Endothelial cell of umbilical vein (primary cell): ENCODE measurements around the gene MB21D2.

ENCODE experiments used
- CTCF ChIP-seq, 2 donors: IDR thresholded peaks; 1 replicate in 1 of 2; 2 replicates in 1 of 2; pipeline ENCODE4 v1.5.1; 2011; ENCODE audit warnings: low read length in 2 of 2, mild to moderate bottlenecking in 2 of 2, moderate library complexity in 2 of 2, control low read depth in 1 of 2, inconsistent platforms in 1 of 2, low read depth in 1 of 2; ENCODE audit not compliant: insufficient read depth in 1 of 2; ENCODE audit errors: extremely low read depth in 1 of 2
- EZH2 ChIP-seq: IDR thresholded peaks from 2 replicates; pipeline ENCODE4 v1.6.1; 2012; ENCODE audit warnings: borderline replicate concordance, low read depth, mild to moderate bottlenecking, moderate library complexity, low read length, inconsistent platforms; ENCODE audit not compliant: severe bottlenecking
- MYC ChIP-seq: IDR thresholded peaks from one replicate; pipeline ENCODE4 v1.6.1; 2011; ENCODE audit warnings: mild to moderate bottlenecking, low read depth, low read length
- POLR2A ChIP-seq: IDR thresholded peaks from 2 replicates; pipeline ENCODE4 v1.6.1; 2012; ENCODE audit warnings: low read depth, mild to moderate bottlenecking, control low read depth, low read length

GRCh38 chr3:192927016-192927415 is 9.4 kb upstream of the MB21D2 start:
- TF ChIP-seq POLR2A (no peak), CTCF (IDR thresholded peaks at IDR 0.05; ENCODE audit: extremely low read depth in 1 of 2, insufficient read depth in 1 of 2, low read depth in 1 of 2, low read length in 2 of 2) (no peak), EZH2 (no peak), MYC (no peak)
